ENCODE measurements around the gene ACKR1.

The ACKR1 gene

GRCh38 chr1:159197561-159198557 is 6.8 kb upstream of the ACKR1 start:
- H3K4me3 ChIP-seq (ENCODE audit: control insufficient read depth, low read depth, low read length), result no peak overlapping the region
- TF ChIP-seq CTCF (IDR thresholded peaks at IDR 0.05; ENCODE audit: control insufficient read depth, insufficient read depth, low read depth, low read length, missing control alignments), result peak; percentile 96
- DNase-seq (ENCODE audit: low read depth), result peak; percentile 47

- no peak overlapping the region for H3K4me3 ChIP-seq (ENCODE audit: control insufficient read depth, low read depth, low read length)
- no peak for TF ChIP-seq CTCF (IDR thresholded peaks at IDR 0.05; ENCODE audit: control insufficient read depth, insufficient read depth, low read depth, low read length, missing control alignments)
- no peak for DNase-seq (ENCODE audit: low read depth)
These were observed 4.8 kb upstream of the ACKR1 start for GRCh38 chr1:159199901-159200300.

- no peak for TF ChIP-seq CTCF (IDR thresholded peaks at IDR 0.05; ENCODE audit: control insufficient read depth, insufficient read depth, low read depth, low read length, missing control alignments)
- no peak overlapping the region for H3K4me3 ChIP-seq (ENCODE audit: control insufficient read depth, low read depth, low read length)
- no peak for DNase-seq (ENCODE audit: low read depth)
These were observed 3.9 kb upstream of the ACKR1 start for GRCh38 chr1:159200769-159201168.

- TF ChIP-seq CTCF (IDR thresholded peaks at IDR 0.05; ENCODE audit: control insufficient read depth, insufficient read depth, low read depth, low read length, missing control alignments), result no peak
- no peak overlapping the region for H3K4me3 ChIP-seq (ENCODE audit: control insufficient read depth, low read depth, low read length)
- DNase-seq (ENCODE audit: low read depth), result no peak
These were observed 3.0 kb upstream of the ACKR1 start for GRCh38 chr1:159201642-159202041.

GRCh38 chr1:159203610-159204009 is 1.1 kb upstream of the ACKR1 start:
- no peak for TF ChIP-seq CTCF (IDR thresholded peaks at IDR 0.05; ENCODE audit: control insufficient read depth, insufficient read depth, low read depth, low read length, missing control alignments)
- no peak for DNase-seq (ENCODE audit: low read depth)
- H3K4me3 ChIP-seq (ENCODE audit: control insufficient read depth, low read depth, low read length), result no peak overlapping the region

- no peak for TF ChIP-seq CTCF (IDR thresholded peaks at IDR 0.05; ENCODE audit: control insufficient read depth, insufficient read depth, low read depth, low read length, missing control alignments)
- no peak overlapping the region for H3K4me3 ChIP-seq (ENCODE audit: control insufficient read depth, low read depth, low read length)
- DNase-seq (ENCODE audit: low read depth), result no peak
These were observed 550 bp downstream of the ACKR1 start for GRCh38 chr1:159205225-159205624.
